Activated T-helper 1 cell treated with anti-CD3 and anti-CD28 coated beads, Interleukin-2, amount 50 U/mL, for 16 hours (primary cell): Measurements from ENCODE around the gene GNB2.
"Not testable (repeated sequence)": the region's sequence is repeated elsewhere in the genome, so short reads cannot be mapped to it uniquely, and the experiment has no call there.

Source experiments
- DNase-seq, 2 donors: peaks; one replicate each; pipeline ENCODE4 v3.0.0-alpha.2; 2020; ENCODE audit warnings: low read depth in 1 of 2, low spot score in 1 of 2

The GNB2 gene

GRCh38 chr7:100693312-100694097 is 20.0 kb downstream of the GNB2 start:
- no peak for DNase-seq

- peak in 1 of 2 donors; percentile 60 for DNase-seq
Measured at GRCh38 chr7:100694098-100694745, 20.7 kb downstream of the GNB2 start, which contains the start of gene GIGYF1. TSS of gene GIGYF1 (minus strand) at chr7:100694250. CDS start at chr7:100688238, 6,012 bp downstream.

- no peak for DNase-seq
Measured at GRCh38 chr7:100696123-100696521, 22.6 kb downstream of the GNB2 start.

- DNase-seq = no peak
Measured at GRCh38 chr7:100699018-100699417, 25.5 kb downstream of the GNB2 start.

- DNase-seq = not testable (repeated sequence)
Measured at GRCh38 chr7:100701089-100701488, 27.5 kb downstream of the GNB2 start.

- peak; percentile 59 to 70 for DNase-seq
Measured at GRCh38 chr7:100705320-100705752, 31.8 kb downstream of the GNB2 start.

- peak; percentile 95 to 98 for DNase-seq
Measured at GRCh38 chr7:100705753-100706671, 32.5 kb downstream of the GNB2 start, which contains the start of gene POP7. TSS of gene POP7 (plus strand) at chr7:100706121. CDS start at chr7:100706831, 710 bp downstream.

GRCh38 chr7:100706672-100707311 is 33.3 kb downstream of the GNB2 start:
- no peak for DNase-seq

GRCh38 chr7:100708395-100708794 is 34.9 kb downstream of the GNB2 start:
- no peak for DNase-seq

GRCh38 chr7:100710452-100710851 is 36.9 kb downstream of the GNB2 start:
- no peak for DNase-seq

- no peak for DNase-seq
Measured at GRCh38 chr7:100711369-100711768, 37.8 kb downstream of the GNB2 start.

GRCh38 chr7:100714725-100715124 is 41.2 kb downstream of the GNB2 start:
- DNase-seq = no peak

GRCh38 chr7:100717073-100717472 is 43.5 kb downstream of the GNB2 start:
- DNase-seq = not testable (repeated sequence)

- no peak for DNase-seq
Measured at GRCh38 chr7:100719523-100720278, 46.2 kb downstream of the GNB2 start.

GRCh38 chr7:100720279-100720670 is 46.7 kb downstream of the GNB2 start, which contains the start of gene EPO:
TSS of gene EPO (plus strand) at chr7:100720468. CDS start at chr7:100720981, 513 bp downstream.
- no peak for DNase-seq

- no peak for DNase-seq
Measured at GRCh38 chr7:100720671-100721504, 47.3 kb downstream of the GNB2 start.

- no peak for DNase-seq
Measured at GRCh38 chr7:100721505-100721812, 47.9 kb downstream of the GNB2 start.

GRCh38 chr7:100722480-100723212 is 49.1 kb downstream of the GNB2 start:
- no peak for DNase-seq
